WTC11 (cell line): ENCODE data around the gene NRP2.

Source experiments
- TF ChIP-seq, protein P1 (sequence below): fragments of 200-600 bp; IDR thresholded peaks from 2 replicates; pipeline ENCODE4 v1.8.0; 2022; ENCODE audit warnings: antibody characterized with exemption
- TF ChIP-seq, protein P2 (sequence below): sonication (generic); formaldehyde crosslinking; IDR thresholded peaks from 2 replicates; pipeline ENCODE4 v1.8.1; 2023; ENCODE audit warnings: mild to moderate bottlenecking, missing genetic modification reagents, moderate library complexity

DNA sequence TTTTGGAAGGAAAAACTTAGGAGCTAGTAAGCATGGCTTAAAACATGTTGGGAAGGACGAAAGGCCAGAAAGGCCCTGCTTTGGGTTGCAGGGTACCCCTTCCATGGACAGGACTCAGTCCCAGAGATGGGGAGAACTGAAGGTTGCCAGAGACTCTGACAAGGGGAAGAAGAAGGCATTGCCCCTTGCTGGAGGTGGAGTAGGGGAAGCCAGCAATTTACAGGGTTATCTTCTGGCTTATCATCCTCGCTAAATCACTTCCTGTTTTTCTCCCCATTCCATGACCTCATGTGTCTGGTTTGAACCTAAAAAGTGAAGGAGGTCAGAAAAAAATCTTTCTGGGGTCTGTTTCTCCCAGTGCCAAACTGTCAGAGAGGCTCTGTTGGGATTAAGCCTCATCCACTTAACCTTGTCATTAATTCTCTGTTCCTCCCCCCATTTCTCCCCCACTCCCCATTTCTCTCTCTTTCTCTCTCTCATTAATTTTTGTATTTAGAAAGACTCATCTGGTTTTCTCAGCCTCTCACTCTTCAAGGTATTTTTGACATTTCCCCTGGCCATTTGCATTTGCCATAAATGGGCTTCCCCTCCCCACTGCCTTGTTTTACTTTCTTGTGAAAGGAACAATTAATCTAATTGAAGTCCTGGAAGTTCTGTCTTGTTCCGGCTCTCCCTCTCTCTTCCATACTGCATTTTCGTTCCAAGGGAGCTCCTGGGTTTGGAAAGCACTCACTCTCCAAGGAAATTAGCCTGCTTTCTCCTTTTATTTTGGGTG lies 17.4 kb downstream of the NRP2 start:
- TF ChIP-seq, protein P1, sequence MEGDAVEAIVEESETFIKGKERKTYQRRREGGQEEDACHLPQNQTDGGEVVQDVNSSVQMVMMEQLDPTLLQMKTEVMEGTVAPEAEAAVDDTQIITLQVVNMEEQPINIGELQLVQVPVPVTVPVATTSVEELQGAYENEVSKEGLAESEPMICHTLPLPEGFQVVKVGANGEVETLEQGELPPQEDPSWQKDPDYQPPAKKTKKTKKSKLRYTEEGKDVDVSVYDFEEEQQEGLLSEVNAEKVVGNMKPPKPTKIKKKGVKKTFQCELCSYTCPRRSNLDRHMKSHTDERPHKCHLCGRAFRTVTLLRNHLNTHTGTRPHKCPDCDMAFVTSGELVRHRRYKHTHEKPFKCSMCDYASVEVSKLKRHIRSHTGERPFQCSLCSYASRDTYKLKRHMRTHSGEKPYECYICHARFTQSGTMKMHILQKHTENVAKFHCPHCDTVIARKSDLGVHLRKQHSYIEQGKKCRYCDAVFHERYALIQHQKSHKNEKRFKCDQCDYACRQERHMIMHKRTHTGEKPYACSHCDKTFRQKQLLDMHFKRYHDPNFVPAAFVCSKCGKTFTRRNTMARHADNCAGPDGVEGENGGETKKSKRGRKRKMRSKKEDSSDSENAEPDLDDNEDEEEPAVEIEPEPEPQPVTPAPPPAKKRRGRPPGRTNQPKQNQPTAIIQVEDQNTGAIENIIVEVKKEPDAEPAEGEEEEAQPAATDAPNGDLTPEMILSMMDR, result no peak
- TF ChIP-seq, protein P2, sequence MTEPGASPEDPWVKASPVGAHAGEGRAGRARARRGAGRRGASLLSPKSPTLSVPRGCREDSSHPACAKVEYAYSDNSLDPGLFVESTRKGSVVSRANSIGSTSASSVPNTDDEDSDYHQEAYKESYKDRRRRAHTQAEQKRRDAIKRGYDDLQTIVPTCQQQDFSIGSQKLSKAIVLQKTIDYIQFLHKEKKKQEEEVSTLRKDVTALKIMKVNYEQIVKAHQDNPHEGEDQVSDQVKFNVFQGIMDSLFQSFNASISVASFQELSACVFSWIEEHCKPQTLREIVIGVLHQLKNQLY, result no peak
